HG03175 (cell line): ENCODE data around the gene VPS9D1.
A peak's percentile ranks its signal among the peaks of the same experiment; 100 is the strongest.
"Not testable (repeated sequence)": the region's sequence is repeated elsewhere in the genome, so short reads cannot be mapped to it uniquely, and the experiment has no call there.

Source experiments
- ATAC-seq: cut with Tn5 transposase; IDR thresholded peaks from one replicate; pipeline ENCODE4 v1.9.1; 2021; ENCODE audit warnings: mild to moderate bottlenecking, moderate library complexity; ENCODE audit not compliant: unreplicated experiment

Gene VPS9D1

DNA sequence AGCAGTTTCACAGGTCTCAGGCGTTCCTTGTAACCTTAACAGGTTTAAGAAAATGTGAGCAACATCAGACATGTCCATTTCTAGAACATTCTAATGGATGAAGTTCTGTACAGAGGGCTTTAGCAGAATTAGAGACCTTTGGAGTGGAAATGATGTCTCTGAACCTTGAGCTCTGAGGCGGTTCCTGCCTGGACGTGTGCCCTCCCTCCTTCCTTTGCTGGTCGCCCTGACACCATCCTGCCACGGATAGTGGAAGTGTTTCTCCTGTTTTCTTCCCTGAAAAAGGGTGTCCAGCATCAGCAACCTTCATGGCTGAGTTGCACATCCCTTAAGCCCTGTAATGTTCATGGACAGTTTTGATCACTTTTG is 51.9 kb downstream of the VPS9D1 start:
- ATAC-seq = no peak

DNA sequence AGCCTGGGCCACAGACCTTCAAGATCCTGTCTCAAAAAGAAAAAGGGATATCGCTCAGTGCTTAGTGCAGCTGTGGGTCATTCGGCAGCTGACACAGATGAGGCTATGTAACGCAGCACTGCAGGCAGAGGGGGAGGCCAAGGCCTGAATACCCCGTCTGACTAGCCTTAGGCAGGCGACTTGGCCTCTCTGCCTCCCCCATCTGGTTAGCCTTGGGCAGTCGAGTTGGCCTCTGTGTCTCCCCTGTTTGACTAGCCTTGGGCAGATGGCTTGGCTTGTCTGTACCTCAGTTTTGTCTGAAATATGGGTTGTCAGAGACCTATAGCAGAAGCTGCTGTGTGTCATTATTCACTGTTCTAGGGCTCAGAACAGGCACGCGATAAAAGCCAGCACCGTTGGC is 53.1 kb downstream of the VPS9D1 start:
- ATAC-seq = no peak

DNA sequence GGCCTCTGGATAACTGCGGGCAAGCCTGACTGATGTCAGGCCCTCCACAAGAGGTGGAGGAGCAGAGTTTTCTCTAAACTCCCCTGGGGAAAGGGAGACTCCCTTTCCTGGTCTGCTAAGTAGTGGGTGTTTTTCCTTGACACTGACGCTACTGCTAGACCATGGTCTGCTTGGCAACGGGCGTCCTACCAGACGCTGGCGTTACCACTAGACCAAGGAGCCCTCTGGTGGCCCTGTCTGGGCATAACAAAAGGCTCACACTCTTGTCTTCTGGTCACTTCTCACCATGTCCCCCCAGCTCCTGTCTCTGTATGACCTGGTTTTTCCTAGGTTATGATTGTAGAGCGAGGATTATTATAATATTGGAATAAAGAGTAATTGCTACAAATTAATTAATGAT is 53.7 kb downstream of the VPS9D1 start:
- not testable (repeated sequence) for ATAC-seq

DNA sequence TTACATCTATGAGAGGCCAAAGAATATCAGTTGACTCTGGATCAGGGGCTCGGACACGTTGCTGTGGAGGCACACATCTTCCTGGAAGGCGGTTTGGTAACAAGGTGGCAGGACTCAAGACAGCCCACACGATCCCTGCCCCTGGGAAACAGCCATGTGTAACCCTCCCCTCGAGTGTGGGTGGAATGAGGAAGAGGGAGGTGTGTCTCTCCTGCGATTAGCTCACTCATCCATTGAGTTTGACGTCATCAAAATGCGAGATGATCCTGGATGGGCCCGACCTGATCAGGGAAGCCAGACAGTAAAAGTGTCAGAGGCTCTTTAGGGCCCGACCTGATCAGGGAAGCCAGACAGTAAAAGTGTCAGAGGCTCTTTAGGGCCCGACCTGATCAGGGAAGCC is 56.5 kb downstream of the VPS9D1 start:
- ATAC-seq = not testable (repeated sequence)

GRCh38 chr16:89661215-89661614 is 59.5 kb downstream of the VPS9D1 start:
- ATAC-seq = no peak

DNA sequence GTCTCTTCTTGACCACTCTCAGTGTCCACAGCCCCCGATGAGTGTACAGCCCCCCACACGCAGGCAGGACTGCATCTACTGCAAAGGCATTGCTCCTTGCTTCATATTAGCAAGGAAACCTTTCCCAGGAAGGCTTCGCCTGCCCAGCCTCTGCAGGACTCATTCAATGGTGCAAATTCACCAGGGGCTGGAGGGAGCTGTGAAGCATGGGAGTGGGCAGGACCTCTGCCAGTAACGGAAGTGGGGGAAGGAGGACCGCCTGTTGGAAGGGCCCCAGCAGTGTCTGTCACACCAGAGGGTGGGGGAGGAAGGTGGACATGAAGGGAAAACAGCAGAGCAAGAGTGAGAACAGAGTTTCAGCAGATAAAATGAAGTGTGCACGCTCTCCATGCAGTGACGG is 60.6 kb downstream of the VPS9D1 start:
- ATAC-seq = no peak

- no peak for ATAC-seq
Observed at GRCh38 chr16:89658221-89658879, 62.3 kb downstream of the VPS9D1 start.

DNA sequence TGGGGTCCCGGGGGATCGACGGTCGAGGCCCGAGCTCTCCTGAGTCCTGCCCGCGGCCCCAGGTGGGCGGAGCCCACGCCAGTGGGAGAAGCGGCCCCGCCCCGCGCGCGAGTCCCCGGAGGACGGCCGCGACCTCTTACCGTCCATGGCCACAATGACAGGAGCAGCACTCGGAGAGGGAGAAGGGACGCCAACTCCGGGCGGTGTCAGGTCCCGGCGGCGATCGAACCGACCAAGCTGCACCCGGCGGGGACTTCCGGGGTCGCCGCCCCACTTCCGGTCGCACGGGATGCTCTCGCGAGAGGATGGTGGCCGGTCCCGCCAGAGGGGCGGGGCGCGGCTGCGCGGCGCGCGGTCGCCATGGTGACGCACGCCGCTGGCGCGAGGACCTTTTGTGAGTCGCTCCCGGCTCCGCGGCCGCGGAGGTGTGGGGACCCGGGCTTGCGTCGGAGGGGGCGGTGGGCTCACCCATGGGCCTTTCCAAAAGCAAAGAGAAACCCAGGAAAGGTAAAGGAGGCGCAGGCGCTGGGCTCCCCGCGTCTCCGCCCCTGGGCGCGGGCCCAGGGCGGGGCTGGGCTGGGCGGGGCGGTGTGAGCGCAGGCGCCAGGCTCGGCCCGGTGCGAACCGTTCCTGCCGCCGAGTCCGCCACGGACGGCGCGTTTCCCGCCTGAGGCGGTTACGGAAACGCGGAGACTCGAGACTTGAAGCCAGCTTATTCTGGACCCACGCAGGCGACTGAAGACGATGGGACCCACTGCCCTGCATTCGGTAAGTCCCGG is 63.1 kb downstream of the VPS9D1 start, which contains the start of the genes CHMP1A and SPATA33:
CHMP1A (minus strand) TSS at position 267 of the 779 bp plus-strand sequence; CDS start at position 147, 120 bp downstream.
SPATA33 (plus strand) TSS at position 395 of the 779 bp plus-strand sequence; CDS start at position 471, 76 bp downstream.
- peak; percentile 94 for ATAC-seq
